Upper lobe of left lung (tissue), 6 donors: Measurements from ENCODE around the gene MED13L. TPM values are rescaled to one million over a fixed set of nuclear protein-coding genes. Genes with fewer than 3 reads are reported as not detected.

Experiments used
- ATAC-seq, 2 donors: fragments of 200-7000 bp; cut with Tn5 transposase; one replicate each; pipeline ENCODE4 v1.9.1; 2022; ENCODE audit warnings: mild to moderate bottlenecking in 2 of 2, moderate library complexity in 2 of 2; ENCODE audit not compliant: low FRiP score in 2 of 2
- DNase-seq, 2 donors: peaks; one replicate each; pipeline ENCODE4 v3.0.0-alpha.2; 2019 to 2020
- H3K27ac ChIP-seq, 4 donors: fragments of 200-600 bp; sonication (generic); one replicate each; pipeline ENCODE4 v1.5.1; 2016 to 2019
- H3K27me3 ChIP-seq, 4 donors: fragments of 200-600 bp; sonication (generic); one replicate each; pipeline ENCODE4 v1.5.1; 2017 to 2019
- H3K36me3 ChIP-seq, 4 donors: fragments of 200-600 bp; sonication (generic); one replicate each; pipeline ENCODE4 v1.5.1; 2016 to 2019
- H3K4me1 ChIP-seq, 4 donors: fragments of 200-600 bp; sonication (generic); one replicate each; pipeline ENCODE4 v1.5.1; 2018 to 2019
- H3K4me3 ChIP-seq, 4 donors: fragments of 200-600 bp; sonication (generic); one replicate each; pipeline ENCODE4 v1.5.1; 2017 to 2019; ENCODE audit warnings: mild to moderate bottlenecking in 2 of 4, moderate library complexity in 1 of 4
- H3K9me3 ChIP-seq, 4 donors: fragments of 200-600 bp; sonication (generic); one replicate each; pipeline ENCODE4 v1.5.1; 2018 to 2019
- CTCF ChIP-seq, 6 experiments: fragments of 450-650 bp in 4 of 6; fragments of 200-600 bp in 2 of 6; sonication (generic) in 2 of 6; IDR thresholded peaks; one replicate each; pipeline ENCODE4 v1.5.1; 2016 to 2019; ENCODE audit warnings: antibody characterized with exemption in 6 of 6
- EP300 ChIP-seq, 4 donors: sonication (generic); formaldehyde crosslinking; IDR thresholded peaks; one replicate each; pipeline ENCODE4 v1.5.1; 2017; ENCODE audit warnings: antibody characterized with exemption in 4 of 4, control low read depth in 2 of 4
- POLR2A ChIP-seq, 4 donors: fragments of 450-650 bp; IDR thresholded peaks; one replicate each; pipeline ENCODE4 v1.5.1; 2016 to 2017; ENCODE audit warnings: antibody characterized with exemption in 4 of 4, mild to moderate bottlenecking in 2 of 4
- POLR2AphosphoS5 ChIP-seq, 2 donors: sonication (generic); formaldehyde crosslinking; IDR thresholded peaks; one replicate each; pipeline ENCODE4 v1.5.1; 2017; ENCODE audit warnings: antibody characterized with exemption in 2 of 2
- WGBS, 2 donors: methylation state at CpG; one replicate each; pipeline ENCODE4 v1.1.5; 2017 to 2018; 5-methylcytosine and 5-hydroxymethylcytosine counted together
- total RNA-seq, 6 donors: library from RNA; depleted of rRNA in 4 of 6; stranded (reverse); fragments of >200 nt in 4 of 6; gene quantifications; one replicate each; pipeline versions ENCODE4 v1.1.0 to v1.2.1, GENCODE V29; 2016 to 2021
- donor health status: DM: no; HTN: no; CAD: no; lungs with moderate emphysema.
- donor health status: DM: no; HTN: yes; CAD: no; lungs with severe emphysema.

Gene MED13L
- total RNA-seq, 6 donors from 2014 or later = 96.6 to 178 (median 124) TPM

DNA sequence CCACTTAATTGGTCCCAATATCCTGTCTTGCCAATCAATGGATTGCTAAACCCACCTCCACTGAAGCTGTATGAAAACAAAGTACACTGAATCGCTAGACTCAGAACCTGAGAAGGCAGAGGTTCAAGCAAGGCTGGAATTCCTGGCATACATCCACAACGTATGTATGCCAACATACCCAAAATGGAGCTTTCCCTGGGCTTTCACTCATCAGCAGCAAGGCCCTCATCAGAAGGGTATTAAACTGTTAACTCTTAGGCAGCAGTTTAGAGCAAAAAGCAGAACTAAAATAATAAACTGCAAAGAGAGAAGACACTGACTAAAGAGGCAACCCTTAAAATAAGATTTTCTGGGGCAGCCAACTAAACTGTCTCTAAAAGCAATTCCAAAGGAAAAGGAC lies 13.6 kb downstream of the MED13L start:
- TF ChIP-seq POLR2AphosphoS5 (IDR thresholded peaks at IDR 0.05) (no peak), CTCF (IDR thresholded peaks at IDR 0.05) (no peak), EP300 (IDR thresholded peaks at IDR 0.05) (no peak), POLR2A (IDR thresholded peaks at IDR 0.05) (no peak)
- H3K9me3 ChIP-seq = no peaks in the 10 kb centered on the region
- H3K4me3 ChIP-seq = no peak overlapping the region
- no peaks in the 10 kb centered on the region for H3K36me3 ChIP-seq
- H3K27ac ChIP-seq = no peak overlapping the region
- WGBS, 2 donors = 25 to 53% methylated on average over 2 of the region's 2 CpGs
- H3K4me1 ChIP-seq = peaks cover 48 to 91% (median 59%) of the 10 kb centered on the region in 4 donors
- H3K27me3 ChIP-seq = no peaks in the 10 kb centered on the region
- no peak for ATAC-seq
- DNase-seq = no peak

GRCh38 chr12:116263431-116263830 lies 14.1 kb downstream of the MED13L start:
- H3K27ac ChIP-seq = no peak overlapping the region
- DNase-seq (no peak), ATAC-seq (no peak)
- H3K4me1 ChIP-seq = peaks cover 48 to 94% (median 61%) of the 10 kb centered on the region in 4 donors
- no peaks in the 10 kb centered on the region for H3K27me3 ChIP-seq
- TF ChIP-seq POLR2A (IDR thresholded peaks at IDR 0.05) = no peak
- no peak for TF ChIP-seq CTCF (IDR thresholded peaks at IDR 0.05)
- TF ChIP-seq POLR2AphosphoS5 (IDR thresholded peaks at IDR 0.05) = no peak
- no peak for TF ChIP-seq EP300 (IDR thresholded peaks at IDR 0.05)
- H3K9me3 ChIP-seq = no peaks in the 10 kb centered on the region
- no peaks in the 10 kb centered on the region for H3K36me3 ChIP-seq
- no peak overlapping the region for H3K4me3 ChIP-seq
- 72 to 88% methylated on average over 1 of the region's 1 CpG for WGBS, 2 donors

DNA sequence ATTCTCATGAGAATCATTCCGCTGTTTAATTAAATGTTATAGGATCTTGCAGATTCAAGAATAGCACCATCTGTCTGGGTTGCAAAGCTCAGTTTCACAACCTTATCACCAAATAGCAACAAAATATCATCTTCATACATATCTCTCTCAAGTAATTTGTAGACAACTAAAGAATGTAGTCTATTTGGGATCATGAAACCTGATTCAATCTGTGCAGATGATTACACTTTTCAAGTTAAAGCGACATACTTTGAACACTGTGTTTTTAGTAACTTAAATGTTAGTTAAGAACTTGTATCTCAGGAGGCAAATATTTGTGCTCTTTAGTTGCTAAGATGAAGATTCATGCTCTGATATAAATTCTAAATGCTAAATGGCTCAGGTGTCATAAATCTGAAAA lies 14.8 kb downstream of the MED13L start:
- ATAC-seq (no peak), DNase-seq (no peak)
- WGBS, 2 donors = 85 to 87% methylated on average over 2 of the region's 2 CpGs
- Histone ChIP-seq H3K36me3 (no peaks in the 10 kb centered on the region), H3K4me3 (no peak overlapping the region), H3K4me1 (peaks cover 44 to 94% (median 64%) of the 10 kb centered on the region in 4 donors), H3K27me3 (no peaks in the 10 kb centered on the region), H3K9me3 (no peaks in the 10 kb centered on the region), H3K27ac (no peak overlapping the region)
- TF ChIP-seq CTCF (IDR thresholded peaks at IDR 0.05) (no peak), POLR2AphosphoS5 (IDR thresholded peaks at IDR 0.05) (no peak), POLR2A (IDR thresholded peaks at IDR 0.05) (no peak), EP300 (IDR thresholded peaks at IDR 0.05) (no peak)

GRCh38 chr12:116261525-116262100 lies 15.9 kb downstream of the MED13L start:
- Histone ChIP-seq H3K9me3 (no peaks in the 10 kb centered on the region), H3K4me1 (peaks cover 32 to 94% (median 64%) of the 10 kb centered on the region in 4 donors), H3K27ac (no peak overlapping the region), H3K36me3 (no peaks in the 10 kb centered on the region), H3K4me3 (no peak overlapping the region), H3K27me3 (no peaks in the 10 kb centered on the region)
- TF ChIP-seq POLR2A (IDR thresholded peaks at IDR 0.05) (no peak), CTCF (IDR thresholded peaks at IDR 0.05) (no peak), EP300 (IDR thresholded peaks at IDR 0.05) (no peak), POLR2AphosphoS5 (IDR thresholded peaks at IDR 0.05) (no peak)
- 36 to 46% methylated on average over 4 of the region's 4 CpGs for WGBS, 2 donors
- DNase-seq (no peak), ATAC-seq (no peak)
